NCI-H446 (cell line): ENCODE results near the gene ABHD11.
"Not testable (repeated sequence)": the region's sequence is repeated elsewhere in the genome, so short reads cannot be mapped to it uniquely, and the experiment has no call there.

Experiments
- DNase-seq, 2 experiments: peaks; one replicate each; lab custom pipeline; 2025; lab: John Stamatoyannopoulos, UW

The ABHD11 gene

GRCh38 chr7:73718905-73719805, 19.4 kb downstream of the ABHD11 start, which contains the start of gene STX1A:
Gene STX1A (minus strand): TSS chr7:73719669. CDS start chr7:73719631, 38 bp downstream.
- peak in 1 of 2 experiments; percentile 51 for DNase-seq

GRCh38 chr7:73718438-73718881, 20.1 kb downstream of the ABHD11 start:
- DNase-seq = no peak

- DNase-seq = no peak
Measured at GRCh38 chr7:73717991-73718405, 20.6 kb downstream of the ABHD11 start.

DNA sequence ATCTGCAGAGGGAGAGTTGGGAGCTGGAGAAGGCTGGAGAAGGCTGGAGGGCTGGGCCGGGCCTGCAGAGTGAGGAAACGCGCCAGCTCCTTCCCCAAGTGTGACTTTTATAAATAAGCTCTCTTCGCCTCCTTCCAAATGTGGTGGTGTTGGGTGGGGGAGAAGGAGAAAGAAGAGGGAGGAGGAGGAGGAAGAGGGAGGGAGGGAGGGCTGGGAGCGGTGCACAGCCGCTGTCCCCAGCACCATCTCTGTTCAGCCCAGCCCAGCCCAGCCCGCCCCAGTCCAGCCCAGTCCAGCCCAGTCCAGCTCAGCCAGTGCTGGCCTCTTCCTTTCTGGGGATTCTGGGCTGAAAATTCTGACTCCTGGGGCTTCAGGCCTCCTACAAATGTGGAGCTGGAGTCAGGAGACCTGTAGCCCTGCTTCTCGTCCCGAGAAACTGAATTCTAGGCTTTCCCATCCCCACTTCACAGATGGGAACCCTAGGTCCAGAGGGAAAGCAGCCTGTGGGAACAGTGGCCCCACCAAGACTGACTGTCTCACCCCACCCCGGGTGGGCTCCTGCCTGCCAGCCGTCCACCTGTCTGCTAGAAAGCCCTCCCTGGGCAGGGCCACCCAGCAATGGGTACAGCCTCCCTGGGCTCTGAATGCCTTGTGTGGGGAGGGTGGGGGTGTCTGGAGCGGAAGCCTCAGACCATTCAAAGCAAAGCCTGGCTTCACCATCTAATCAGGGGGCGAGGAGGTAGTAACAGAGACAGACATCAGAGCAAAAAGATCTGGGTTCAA, 21.4 kb downstream of the ABHD11 start:
- DNase-seq = no peak

DNA sequence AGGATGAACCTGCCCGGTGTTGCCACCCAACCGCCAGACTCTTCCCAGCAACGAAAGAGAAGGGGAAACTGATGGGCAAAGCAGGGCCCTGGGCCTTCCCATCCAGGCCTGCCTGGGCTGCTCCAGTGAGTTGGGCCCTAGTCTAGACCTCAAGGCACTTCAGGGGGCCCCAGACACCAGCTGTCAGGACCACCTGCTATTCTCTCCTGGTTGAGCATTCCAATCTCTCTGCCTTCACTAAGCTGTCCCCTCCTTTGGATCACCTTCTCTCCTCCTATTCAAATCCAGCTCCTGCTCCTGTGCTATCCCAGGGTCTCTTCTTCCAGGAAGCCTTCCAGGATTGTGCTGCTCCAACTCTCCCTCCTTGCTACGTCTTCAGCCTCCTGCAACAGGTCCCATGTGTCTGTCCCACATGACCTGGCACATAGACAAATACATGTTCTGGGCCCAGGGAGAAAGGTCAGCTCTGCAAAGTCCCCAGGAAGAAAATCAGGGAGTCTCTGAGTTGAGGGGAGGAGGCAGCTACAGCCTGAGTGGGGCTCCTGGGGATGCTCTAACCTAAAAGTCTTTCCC, 22.2 kb downstream of the ABHD11 start:
- no peak for DNase-seq

- DNase-seq = peak in 1 of 2 experiments; percentile 34
Measured at GRCh38 chr7:73715648-73716317, 22.8 kb downstream of the ABHD11 start.

DNA sequence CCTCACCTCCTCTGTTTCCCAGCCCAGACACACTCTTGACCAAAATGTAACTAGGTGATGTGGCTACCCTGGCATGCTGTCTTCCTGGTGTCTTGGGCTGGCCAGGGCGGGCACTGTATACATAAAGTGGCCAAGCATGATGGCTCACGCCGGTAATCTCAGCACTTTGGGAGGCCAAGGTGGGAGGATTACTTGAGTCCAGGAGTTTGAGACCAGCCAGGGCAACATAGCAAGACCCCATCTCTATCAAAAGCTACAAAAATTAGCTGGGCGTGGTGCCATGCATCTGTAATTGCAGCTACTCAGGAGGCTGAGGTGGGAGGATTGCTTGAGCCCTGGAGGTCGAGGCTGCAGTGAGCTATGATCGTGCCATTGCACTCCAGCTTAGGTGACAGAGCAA, 25.3 kb downstream of the ABHD11 start:
- DNase-seq = not testable (repeated sequence)

GRCh38 chr7:73712773-73713172, 25.8 kb downstream of the ABHD11 start:
- DNase-seq = no peak

GRCh38 chr7:73708961-73709549, 29.5 kb downstream of the ABHD11 start:
- DNase-seq = no peak

GRCh38 chr7:73707045-73707631, 31.5 kb downstream of the ABHD11 start:
- peak; percentile 18 to 55 for DNase-seq

GRCh38 chr7:73706126-73707044, 32.2 kb downstream of the ABHD11 start:
- no peak for DNase-seq

- DNase-seq = no peak
Measured at GRCh38 chr7:73705551-73705920, 33.1 kb downstream of the ABHD11 start.

DNA sequence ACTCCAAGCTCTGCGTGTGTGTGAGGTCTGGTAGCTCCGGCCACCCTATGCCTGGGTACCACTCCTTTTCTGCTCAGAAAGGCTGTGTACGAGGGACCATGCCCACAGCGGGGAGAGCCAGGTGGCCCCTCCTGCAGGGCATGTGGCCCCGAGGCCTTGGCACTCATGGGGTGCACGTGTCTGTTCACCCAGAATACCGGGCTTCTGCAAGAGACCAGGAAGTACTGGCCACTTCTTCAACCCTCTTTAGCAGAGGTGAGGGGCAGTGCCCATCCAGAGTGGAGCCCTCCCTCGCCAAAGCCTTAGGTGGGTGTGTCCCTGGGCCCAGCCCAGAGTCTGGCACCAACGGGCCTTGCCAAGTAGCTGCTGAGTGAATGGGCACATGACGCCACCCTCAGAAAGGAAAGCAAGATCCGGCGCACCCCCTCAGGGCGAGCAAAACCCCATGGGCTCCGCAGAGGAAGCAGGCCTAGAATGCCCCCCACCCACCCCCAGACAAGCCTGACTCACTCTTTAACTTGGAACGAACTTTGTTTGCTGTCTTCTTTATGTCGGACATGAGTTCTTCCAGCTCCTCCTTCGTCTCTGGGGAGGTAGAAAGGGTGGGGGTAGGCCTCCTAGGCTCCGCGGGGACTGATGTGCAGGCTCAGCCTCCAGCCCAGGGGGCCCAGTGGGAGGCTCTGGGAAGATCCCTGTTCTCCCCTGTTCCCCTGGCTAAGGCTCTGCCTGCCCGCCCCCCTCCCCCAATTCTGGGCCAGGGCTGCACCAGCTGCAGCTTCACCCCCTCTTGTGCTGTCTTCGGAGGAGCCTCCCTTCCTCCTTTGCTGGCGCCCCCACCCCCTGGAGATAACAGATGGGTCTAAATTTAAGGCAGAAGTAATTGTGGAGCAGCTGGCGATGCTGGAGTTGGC, 33.7 kb downstream of the ABHD11 start:
- DNase-seq = peak; percentile 47 to 58

DNA sequence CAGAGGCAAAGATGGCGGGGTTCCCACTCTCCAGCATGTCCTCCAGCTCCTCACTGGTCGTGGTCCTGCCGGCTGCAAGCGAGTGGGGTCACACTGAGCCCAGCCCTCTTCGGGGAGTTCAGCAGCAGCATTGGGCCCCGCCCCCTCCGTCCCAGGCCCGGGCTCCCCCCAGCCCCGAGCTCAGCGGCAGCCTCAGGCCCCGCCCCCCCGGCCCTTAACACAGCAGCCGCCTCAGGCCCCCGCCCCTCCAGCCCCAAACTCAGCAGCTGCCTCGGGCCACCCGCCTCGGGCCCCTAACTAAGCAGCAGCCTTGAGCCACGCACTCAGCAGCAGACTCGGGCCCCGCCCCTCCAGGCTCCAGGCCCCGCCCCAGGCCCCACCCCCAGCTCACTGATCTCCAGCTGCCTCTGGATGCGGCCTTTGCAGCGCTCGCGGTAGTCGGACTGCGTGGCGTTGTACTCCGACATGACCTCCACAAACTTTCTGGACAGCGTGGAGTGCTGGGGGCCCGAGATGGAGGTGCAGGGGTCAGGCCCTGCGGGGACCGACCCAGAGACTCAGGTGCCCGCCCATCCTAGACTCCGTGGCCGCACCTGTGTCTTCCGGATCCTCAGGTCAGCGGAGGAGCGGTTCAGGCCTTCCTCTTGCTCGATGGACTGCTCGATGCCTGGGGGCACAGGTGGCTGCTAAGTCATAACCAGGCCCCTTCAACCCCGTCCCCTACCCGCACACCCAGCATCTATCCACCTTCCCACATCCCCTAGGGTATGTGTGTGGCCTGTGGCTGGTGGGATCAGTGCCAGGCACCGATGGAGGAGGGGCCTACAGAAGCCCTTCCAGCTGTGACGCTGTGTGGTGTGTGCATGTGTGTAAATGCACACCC, 34.6 kb downstream of the ABHD11 start:
- no peak for DNase-seq

DNA sequence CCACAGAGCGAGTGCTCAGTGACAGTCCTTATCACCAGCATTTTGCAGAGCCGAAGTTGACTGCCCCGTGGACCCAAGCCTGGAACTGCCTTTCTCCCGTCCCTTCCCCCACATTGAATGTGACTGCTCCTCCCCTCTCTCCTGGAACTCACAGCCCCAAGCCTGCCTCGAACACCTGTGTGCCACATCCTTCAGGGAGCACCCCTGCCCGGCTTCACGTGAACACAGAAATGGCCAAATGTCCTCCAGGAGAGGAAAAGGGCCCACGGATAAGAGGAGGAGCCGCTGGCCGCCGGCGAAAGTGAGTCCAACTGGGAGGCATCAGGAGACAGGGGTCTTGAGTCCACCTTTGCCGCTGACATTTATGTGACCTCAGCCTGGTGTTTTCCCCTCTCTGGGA, 35.4 kb downstream of the ABHD11 start:
- no peak for DNase-seq

GRCh38 chr7:73702665-73703064, 35.9 kb downstream of the ABHD11 start:
- DNase-seq = no peak

GRCh38 chr7:73702226-73702625, 36.4 kb downstream of the ABHD11 start:
- no peak for DNase-seq
